NCI-H2029 (cell line): ENCODE results near the gene IGFBP7.

ENCODE experiments used
- DNase-seq: peaks from one replicate; lab custom pipeline; 2025; lab: John Stamatoyannopoulos, UW

The IGFBP7 gene

GRCh38 chr4:57095245-57095644 lies 14.9 kb downstream of the IGFBP7 start:
- no peak for DNase-seq

- DNase-seq: no peak
These were observed 15.4 kb downstream of the IGFBP7 start for GRCh38 chr4:57094832-57095223.

- DNase-seq: no peak
These were observed 16.0 kb downstream of the IGFBP7 start for GRCh38 chr4:57093845-57094831.

GRCh38 chr4:57091657-57092162 lies 18.5 kb downstream of the IGFBP7 start:
- DNase-seq: no peak

- no peak for DNase-seq
These were observed 20.1 kb downstream of the IGFBP7 start for GRCh38 chr4:57090079-57090478.

GRCh38 chr4:57089549-57089948 lies 20.6 kb downstream of the IGFBP7 start:
- no peak for DNase-seq

GRCh38 chr4:57086031-57086723 lies 24.0 kb downstream of the IGFBP7 start:
- no peak for DNase-seq

- no peak for DNase-seq
These were observed 24.9 kb downstream of the IGFBP7 start for GRCh38 chr4:57085278-57085677.

GRCh38 chr4:57084360-57084759 lies 25.8 kb downstream of the IGFBP7 start:
- no peak for DNase-seq

- DNase-seq: no peak
These were observed 27.1 kb downstream of the IGFBP7 start for GRCh38 chr4:57083090-57083489.

GRCh38 chr4:57081651-57082621 lies 28.2 kb downstream of the IGFBP7 start:
- no peak for DNase-seq

- no peak for DNase-seq
These were observed 29.2 kb downstream of the IGFBP7 start for GRCh38 chr4:57080781-57081650.

GRCh38 chr4:57078685-57079521 lies 31.3 kb downstream of the IGFBP7 start:
- DNase-seq: no peak

GRCh38 chr4:57077550-57078343 lies 32.4 kb downstream of the IGFBP7 start:
- no peak for DNase-seq

GRCh38 chr4:57076646-57077045 lies 33.5 kb downstream of the IGFBP7 start:
- no peak for DNase-seq

- no peak for DNase-seq
These were observed 34.8 kb downstream of the IGFBP7 start for GRCh38 chr4:57075367-57075766.

- no peak for DNase-seq
These were observed 35.4 kb downstream of the IGFBP7 start for GRCh38 chr4:57074744-57075143.

- no peak for DNase-seq
These were observed 36.6 kb downstream of the IGFBP7 start for GRCh38 chr4:57073559-57073958.

- no peak for DNase-seq
These were observed 38.9 kb downstream of the IGFBP7 start for GRCh38 chr4:57071326-57071725.
